GM21447 (cell line): ENCODE measurements around the gene RBFOX2.
"Not testable (repeated sequence)": the region's sequence is repeated elsewhere in the genome, so short reads cannot be mapped to it uniquely, and the experiment has no call there.

ENCODE experiments used
- ATAC-seq: cut with Tn5 transposase; IDR thresholded peaks from one replicate; pipeline ENCODE4 v1.9.1; 2021; ENCODE audit not compliant: unreplicated experiment

RBFOX2 gene

DNA sequence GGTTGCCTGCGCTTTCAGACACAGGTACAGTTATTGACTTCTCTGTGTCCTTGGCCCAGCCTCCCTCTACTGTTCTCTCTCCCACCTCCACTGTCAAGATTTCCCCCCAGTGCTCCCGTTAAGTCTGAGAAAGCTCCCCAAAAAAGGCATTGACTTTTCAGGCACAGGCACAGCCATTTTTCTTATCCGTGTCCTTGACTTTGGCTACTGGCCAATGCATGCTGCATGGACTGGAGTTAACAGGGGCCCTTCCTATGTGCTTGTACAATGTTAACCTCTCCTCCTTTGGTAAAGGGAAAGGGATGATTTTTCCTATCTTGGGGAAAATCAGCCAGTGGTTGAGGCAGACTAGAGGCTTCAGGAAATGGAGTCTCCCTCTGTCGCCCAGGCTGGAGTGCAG, 306.7 kb downstream of the RBFOX2 start:
- no peak for ATAC-seq

DNA sequence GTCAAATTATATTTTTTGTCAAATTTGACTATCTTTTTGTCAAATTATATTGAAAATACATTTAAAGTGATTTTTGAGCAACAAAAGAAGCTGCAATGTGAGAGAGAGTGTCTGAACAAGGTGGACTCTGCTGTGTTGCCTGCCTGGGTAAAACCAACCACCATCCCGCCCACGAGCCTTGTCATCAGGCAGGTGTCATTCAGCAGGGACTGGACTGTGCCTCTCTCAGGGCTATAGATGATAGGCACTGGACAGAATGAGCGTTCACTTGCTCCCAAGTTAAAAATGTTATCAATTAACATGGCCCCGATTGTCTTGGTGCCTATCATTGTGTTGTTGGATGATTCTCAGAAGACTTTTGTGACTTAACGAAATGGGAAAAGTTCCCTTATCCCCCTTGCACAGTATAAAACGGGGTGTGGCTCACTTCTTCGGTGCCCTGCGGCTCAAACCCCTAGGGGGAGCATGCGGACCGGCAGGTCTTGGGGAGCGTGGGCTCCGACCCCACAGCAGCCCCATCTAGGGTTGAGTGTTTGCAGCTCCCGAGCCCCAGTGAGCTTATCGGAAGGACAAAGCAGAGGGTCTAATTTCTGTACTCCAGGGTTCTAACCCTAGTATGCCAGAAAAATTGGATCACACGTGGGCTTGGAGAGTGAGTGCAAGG, 309.3 kb downstream of the RBFOX2 start:
- no peak for ATAC-seq

DNA sequence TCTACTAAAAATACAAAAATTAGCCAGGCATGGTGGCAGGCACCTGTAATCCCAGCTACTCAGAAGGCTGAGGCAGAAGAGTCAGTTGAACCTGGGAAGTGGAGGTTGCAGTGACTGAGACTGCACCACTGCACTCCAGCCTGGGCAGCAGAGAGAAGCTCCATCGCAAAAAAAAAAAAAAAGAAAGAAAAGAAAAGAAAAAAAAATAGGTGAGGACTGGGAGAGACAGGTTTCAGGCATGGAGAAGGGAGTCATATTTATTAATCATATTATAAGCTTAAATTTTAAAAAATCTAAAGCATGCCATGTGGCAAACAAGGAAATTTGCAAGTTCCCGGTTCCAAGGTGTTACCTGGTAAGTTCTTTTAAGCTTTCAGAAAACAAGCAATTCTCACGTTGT, 311.1 kb downstream of the RBFOX2 start, which contains the start of gene APOL5:
APOL5 (plus strand) TSS at position 301 of the 400 bp plus-strand sequence; CDS start at position 301, 0 bp downstream.
- no peak for ATAC-seq

DNA sequence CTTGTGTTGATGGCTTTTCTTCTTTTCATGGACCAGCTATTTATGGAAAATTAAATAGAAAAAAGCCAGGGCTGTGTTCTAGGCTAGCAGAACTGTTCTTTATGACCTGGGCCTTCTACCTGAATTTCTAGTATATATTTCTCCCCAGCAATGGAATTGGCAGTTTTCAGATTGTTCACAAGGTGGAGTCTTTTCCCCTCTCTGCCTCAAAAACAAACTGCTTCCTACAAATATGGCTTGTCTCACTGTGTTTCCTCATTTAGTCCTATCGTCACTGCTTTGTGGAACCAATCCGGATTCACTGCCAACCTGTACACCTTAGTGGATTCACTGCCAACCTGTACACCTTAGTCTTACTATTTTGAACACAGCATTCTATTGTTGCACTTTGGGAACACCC, 316.0 kb downstream of the RBFOX2 start:
- no peak for ATAC-seq

DNA sequence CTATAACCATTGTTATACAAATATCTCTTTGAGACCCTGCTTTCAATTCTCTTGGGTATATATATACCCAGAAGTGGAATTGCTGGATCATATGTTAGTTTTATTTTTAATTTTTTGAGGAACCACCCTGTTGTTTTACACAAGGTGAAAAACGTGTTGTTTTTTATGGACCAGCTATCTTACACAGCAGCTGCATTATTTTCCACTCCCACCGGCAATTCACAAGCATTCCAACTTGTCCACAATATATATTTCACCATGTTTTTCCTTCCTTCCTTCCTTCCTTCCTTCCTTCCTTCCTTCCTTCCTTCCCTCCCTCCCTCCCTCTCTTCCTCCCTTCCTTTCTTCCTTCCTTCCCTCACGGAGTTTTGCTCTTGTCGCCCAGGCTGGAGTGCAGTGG, 317.3 kb downstream of the RBFOX2 start:
- no peak for ATAC-seq

DNA sequence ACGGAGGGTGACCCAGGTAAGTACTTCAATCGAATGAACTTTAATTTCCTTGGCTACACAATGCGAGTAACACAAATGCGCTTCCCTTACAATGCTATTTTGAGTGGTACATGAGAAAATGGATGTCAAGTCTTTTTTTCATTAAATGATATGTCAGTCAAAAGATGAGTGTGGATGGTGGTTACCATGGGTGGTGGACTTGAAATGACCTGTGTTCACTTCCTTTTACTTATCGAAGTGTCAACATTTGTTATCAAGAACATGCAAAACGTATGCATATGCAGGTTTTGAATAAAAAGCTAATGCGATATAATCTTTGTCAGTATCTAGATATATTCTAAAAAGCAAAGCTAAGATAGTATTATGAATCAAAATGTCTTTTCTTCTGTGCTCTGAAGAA, 319.7 kb downstream of the RBFOX2 start:
- ATAC-seq: no peak

DNA sequence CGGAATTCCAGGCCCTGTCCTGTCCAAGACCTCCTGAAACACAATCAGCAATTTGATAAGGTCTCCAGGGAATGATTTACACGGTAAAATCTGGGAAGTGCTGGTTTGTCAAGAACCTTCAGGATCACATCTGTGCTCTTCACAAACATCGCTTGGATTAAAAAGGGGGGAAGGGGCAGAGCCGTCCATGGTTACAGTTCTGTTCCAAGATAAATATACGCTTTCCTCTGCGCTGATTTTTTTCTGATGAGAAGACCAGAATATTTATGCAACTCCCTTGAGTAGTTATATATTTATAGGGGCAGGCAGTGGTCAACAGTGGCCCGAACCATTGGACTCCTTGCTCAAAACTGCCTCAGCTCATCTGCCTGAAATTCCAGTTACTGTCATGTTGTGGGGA, 320.2 kb downstream of the RBFOX2 start:
- ATAC-seq: no peak

DNA sequence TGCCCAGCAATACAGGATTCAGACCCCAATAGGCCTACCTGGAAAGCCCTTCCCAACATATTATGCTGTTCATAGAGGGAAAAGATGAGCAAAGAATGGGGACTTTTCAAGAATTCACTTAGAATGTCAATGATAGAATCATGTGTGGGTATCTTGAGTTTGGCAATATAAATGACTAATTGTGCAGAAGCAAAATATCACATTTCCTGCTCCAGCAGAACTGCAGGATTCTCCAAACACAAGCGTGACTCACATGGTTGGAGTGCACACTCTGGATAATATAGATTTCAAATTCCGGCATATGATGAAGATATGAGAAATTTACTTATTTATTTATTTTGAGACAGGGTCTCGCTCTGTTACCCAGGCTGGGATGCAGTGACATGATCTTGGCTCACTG, 323.5 kb downstream of the RBFOX2 start:
- no peak for ATAC-seq

DNA sequence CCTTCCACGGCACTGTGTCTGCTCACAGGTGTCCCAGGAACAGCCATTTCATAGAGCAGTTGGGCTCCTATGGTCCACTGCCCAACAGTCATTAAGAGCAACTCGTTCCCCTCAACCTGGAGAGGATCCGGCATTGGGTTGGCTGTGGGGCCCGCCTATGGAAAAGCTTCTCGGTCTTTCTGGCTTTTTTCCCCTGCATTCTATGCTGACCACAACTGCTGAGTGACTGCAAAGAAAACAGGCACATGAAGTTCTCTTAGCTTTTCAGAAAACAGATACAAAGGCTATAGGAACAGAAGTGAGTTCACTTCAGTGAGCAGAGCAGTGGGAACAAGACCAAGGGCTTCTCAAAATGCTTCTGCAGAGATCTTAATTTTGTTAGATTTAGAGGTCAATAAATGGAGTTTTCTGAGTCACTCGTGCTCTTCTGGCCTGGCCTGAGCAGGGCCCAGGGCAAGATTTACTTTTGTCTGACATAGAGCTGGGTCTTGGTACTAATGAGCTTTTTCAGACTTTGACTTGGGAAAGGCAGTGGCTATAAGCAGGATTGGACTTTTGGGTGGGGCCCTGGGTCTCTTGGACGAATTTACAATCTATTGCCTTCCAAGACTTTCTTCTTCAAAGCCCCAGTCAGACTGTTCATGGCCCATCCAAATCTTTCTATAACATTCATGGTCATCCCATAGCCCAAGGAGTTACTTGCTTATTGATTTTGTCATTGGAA, 324.6 kb downstream of the RBFOX2 start:
- no peak for ATAC-seq

DNA sequence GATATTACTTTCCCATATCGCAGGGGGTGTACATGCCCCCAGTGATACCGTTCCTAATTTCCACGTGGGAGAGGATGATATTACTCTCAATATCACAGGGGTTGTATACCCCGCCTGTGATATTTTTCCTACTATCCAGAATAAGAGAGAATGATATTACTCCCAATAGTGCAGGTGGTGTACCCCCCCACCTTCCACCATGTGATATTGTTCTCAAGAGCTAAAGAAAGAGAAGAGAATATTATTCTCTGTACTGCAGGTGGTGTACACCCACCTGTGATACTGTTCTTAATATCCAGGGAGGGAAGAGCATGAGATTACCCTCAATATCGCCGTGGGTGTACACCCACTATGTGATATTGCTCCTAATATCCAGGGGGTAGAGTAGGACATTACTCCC, 328.8 kb downstream of the RBFOX2 start:
- ATAC-seq: not testable (repeated sequence)

DNA sequence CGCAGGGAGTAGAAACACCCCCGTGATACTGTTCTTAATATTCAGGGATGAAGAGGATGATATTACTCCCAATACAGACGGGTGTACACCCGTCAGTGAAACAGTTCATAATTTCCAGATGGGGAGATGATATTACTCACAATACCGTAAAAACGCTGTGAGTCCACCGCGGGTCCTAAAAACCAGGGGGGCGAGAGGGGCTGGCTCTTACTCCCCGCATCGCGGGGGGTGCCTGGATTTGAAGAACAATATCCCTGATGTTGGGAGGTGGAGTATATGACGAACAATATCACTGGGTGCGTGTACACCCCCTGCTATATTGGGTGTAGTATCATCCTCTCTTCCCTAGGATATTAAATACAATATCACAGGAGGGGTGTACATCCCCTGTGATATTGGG, 331.5 kb downstream of the RBFOX2 start:
- ATAC-seq: no peak

DNA sequence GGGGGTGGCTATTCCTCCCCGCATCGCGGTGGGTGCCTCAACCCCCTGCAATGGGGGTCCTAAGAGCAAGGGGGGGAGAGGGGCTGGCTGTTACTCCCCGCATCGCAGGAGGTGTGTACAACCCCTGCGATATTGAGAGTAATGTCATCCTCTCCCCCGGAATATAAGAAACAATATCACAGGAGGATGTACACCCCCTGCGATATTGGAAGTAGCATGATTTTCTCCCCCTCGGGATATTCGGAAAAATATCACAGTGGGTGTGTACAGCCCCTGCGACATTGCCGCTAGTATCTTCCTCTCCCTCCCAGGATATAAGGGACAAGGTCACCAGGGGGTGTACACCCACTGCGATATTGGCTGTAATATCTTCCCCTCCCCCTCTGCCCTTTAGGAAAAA, 333.4 kb downstream of the RBFOX2 start:
- no peak for ATAC-seq

DNA sequence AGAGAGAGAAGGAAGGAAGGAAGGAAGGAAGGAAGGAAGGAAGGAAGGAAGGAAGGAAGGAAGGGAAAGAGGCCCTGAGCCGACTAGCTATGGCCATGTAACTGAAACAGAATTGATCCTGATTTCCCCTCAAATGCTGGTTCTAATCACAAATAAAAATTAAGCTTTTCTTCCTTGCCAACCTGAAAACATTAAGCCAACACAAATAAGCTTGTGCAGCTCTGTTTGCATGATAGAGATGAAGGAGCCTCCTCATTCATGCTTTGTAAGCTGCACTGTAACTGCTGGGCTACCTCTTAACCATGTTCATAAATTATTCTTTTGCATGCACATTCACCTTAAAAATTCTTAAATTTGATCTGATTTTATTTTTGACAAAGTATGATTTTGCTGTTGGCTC, 338.6 kb downstream of the RBFOX2 start:
- ATAC-seq: no peak

DNA sequence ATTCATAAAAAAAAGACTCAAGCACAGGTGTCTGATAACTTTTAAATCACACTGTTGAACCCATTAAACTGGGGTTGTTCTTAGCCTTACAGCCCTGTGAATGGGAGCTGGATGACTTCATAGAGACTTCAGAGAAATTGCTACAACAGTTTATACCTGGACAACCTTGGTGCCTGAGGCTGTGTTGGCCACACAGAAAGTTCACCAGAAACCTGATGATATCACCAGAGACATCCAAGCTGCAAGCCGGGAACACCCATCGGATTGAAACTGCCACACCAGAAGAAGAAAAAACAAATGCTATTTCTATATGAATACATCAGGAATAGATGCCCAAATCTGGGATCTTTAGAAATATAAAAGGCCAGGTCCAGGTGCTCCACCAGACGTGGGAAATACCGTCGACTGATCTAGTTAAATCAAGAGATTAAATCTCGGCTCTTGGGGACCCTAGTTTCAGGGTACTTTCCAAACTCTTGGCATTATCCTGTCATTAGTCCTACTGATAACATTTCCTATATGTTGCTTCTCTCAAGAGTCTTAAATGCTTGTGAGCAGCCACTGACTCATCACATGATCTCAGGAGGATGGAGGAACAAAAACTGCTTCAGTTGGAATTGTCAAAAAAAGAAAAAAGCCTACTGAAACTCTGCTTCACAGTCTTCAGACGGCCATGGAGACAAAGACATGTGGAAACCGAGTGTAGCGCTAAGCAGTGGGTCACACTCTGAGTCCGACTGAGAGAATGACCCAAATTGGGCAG, 339.5 kb downstream of the RBFOX2 start:
- ATAC-seq: no peak
